ENCODE results near the gene PPP6R1. TPM values are rescaled to one million over a fixed set of nuclear protein-coding genes. Genes with fewer than 3 reads are reported as not detected.
A peak's percentile ranks its signal among the peaks of the same experiment; 100 is the strongest.

PPP6R1 gene
- total and polyA plus RNA-seq, 2 experiments from 2014 or later, result 37.1 to 76.0 TPM

GRCh38 chr19:55230329-55230728, 28.5 kb downstream of the PPP6R1 start:
- Histone ChIP-seq H3K9me2 (replicated peaks; ENCODE audit: insufficient read depth) (no peaks in the 10 kb centered on the region), H3K27ac (peak overlapping the region; percentile 97), H3K36me3 (replicated peaks; ENCODE audit: insufficient read depth, low read depth) (no peaks in the 10 kb centered on the region), H3K79me2 (peaks cover 21% of the 10 kb centered on the region), H3K4me3 (no peak overlapping the region), H3K9me3 (ENCODE audit: low read depth) (no peaks in the 10 kb centered on the region), H3K4me2 (no peak overlapping the region), H3K27me3 (no peaks in the 10 kb centered on the region), H3K4me1 (ENCODE audit: insufficient read depth) (peaks cover 19% of the 10 kb centered on the region), H2AFZ (no peak overlapping the region), H4K20me1 (ENCODE audit: insufficient read depth, poor library complexity, severe bottlenecking) (no peaks in the 10 kb centered on the region)
- 92% methylated on average over 7 of the region's 13 CpGs for WGBS (ENCODE audit: low lambda C conversion rate, missing lambda C conversion rate)
- no peak for DNase-seq (ENCODE audit: low spot score)
- no peak for TF ChIP-seq EZH2phosphoT487 (IDR thresholded peaks at IDR 0.05; ENCODE audit: low read depth, severe bottlenecking, unreplicated experiment)
- TF ChIP-seq, protein P1, sequence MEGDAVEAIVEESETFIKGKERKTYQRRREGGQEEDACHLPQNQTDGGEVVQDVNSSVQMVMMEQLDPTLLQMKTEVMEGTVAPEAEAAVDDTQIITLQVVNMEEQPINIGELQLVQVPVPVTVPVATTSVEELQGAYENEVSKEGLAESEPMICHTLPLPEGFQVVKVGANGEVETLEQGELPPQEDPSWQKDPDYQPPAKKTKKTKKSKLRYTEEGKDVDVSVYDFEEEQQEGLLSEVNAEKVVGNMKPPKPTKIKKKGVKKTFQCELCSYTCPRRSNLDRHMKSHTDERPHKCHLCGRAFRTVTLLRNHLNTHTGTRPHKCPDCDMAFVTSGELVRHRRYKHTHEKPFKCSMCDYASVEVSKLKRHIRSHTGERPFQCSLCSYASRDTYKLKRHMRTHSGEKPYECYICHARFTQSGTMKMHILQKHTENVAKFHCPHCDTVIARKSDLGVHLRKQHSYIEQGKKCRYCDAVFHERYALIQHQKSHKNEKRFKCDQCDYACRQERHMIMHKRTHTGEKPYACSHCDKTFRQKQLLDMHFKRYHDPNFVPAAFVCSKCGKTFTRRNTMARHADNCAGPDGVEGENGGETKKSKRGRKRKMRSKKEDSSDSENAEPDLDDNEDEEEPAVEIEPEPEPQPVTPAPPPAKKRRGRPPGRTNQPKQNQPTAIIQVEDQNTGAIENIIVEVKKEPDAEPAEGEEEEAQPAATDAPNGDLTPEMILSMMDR (IDR thresholded peaks at IDR 0.05; ENCODE audit: poor library complexity), result no peak
- no peak for TF ChIP-seq EZH2 (IDR thresholded peaks at IDR 0.05; ENCODE audit: borderline replicate concordance)

GRCh38 chr19:55229789-55230182, 29.0 kb downstream of the PPP6R1 start:
- no peaks in the 10 kb centered on the region for H3K36me3 ChIP-seq (replicated peaks; ENCODE audit: insufficient read depth, low read depth)
- H3K27ac ChIP-seq, result peak overlapping the region; percentile 97

DNA sequence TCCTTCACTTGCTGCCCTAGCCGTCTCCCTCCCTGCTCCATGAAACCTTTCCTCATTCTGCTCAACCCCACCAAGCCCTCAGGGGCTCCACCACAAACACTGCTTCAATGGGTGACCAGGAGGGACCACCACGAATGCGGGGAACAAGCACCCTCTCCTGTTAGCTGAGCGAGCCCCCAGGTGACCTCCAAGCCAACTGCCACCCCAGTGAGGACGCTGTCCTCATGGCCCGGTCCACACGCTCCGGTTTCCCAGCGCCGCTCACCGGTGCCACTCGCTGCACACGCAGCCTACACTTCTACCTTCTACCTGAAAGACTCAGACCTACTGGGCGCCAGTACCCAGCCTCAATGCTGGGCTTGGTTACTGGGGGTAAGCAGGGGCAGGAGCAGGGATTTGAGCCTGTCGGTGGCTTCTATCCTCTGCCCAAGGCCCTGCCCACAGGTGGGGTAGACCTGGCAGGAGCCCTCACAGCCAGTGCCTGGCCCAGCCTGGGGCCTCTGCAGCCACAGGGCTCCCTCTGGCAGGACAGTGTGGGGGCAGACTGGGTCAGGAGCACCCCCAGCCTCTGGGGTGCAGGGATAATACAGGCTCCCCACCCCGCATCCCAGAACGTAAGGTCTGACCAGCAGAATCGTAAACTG, 29.6 kb downstream of the PPP6R1 start:
- 89% methylated on average over 18 of the region's 18 CpGs for WGBS (ENCODE audit: low lambda C conversion rate, missing lambda C conversion rate)
- no peaks in the 10 kb centered on the region for H3K9me3 ChIP-seq (ENCODE audit: low read depth)
- no peak for DNase-seq (ENCODE audit: low spot score)
- no peak overlapping the region for H3K4me3 ChIP-seq
- peak overlapping the region; percentile 97 for H3K27ac ChIP-seq
- no peaks in the 10 kb centered on the region for H3K9me2 ChIP-seq (replicated peaks; ENCODE audit: insufficient read depth)
- H2AFZ ChIP-seq, result no peak overlapping the region
- H3K4me2 ChIP-seq, result peak overlapping the region; percentile 82
- H3K27me3 ChIP-seq, result no peaks in the 10 kb centered on the region
- TF ChIP-seq, protein P1 (IDR thresholded peaks at IDR 0.05; ENCODE audit: poor library complexity), result no peak
- TF ChIP-seq EZH2 (IDR thresholded peaks at IDR 0.05; ENCODE audit: borderline replicate concordance) (no peak), EZH2phosphoT487 (IDR thresholded peaks at IDR 0.05; ENCODE audit: low read depth, severe bottlenecking, unreplicated experiment) (no peak)
- no peaks in the 10 kb centered on the region for H3K36me3 ChIP-seq (replicated peaks; ENCODE audit: insufficient read depth, low read depth)
- peaks cover 19% of the 10 kb centered on the region for H3K4me1 ChIP-seq (ENCODE audit: insufficient read depth)
- peaks cover 21% of the 10 kb centered on the region for H3K79me2 ChIP-seq
- H4K20me1 ChIP-seq (ENCODE audit: insufficient read depth, poor library complexity, severe bottlenecking), result no peaks in the 10 kb centered on the region

More at GRCh38 chr19:55229789-55230182, 29.0 kb downstream of the PPP6R1 start:
- Histone ChIP-seq H4K20me1 (ENCODE audit: insufficient read depth, poor library complexity, severe bottlenecking) (no peaks in the 10 kb centered on the region), H2AFZ (no peak overlapping the region), H3K4me2 (no peak overlapping the region), H3K27me3 (no peaks in the 10 kb centered on the region), H3K79me2 (peaks cover 21% of the 10 kb centered on the region), H3K9me3 (ENCODE audit: low read depth) (no peaks in the 10 kb centered on the region), H3K4me3 (no peak overlapping the region), H3K9me2 (replicated peaks; ENCODE audit: insufficient read depth) (no peaks in the 10 kb centered on the region), H3K4me1 (ENCODE audit: insufficient read depth) (peaks cover 19% of the 10 kb centered on the region)
- 80% methylated on average over 17 of the region's 17 CpGs for WGBS (ENCODE audit: low lambda C conversion rate, missing lambda C conversion rate)
- TF ChIP-seq, protein P1 (IDR thresholded peaks at IDR 0.05; ENCODE audit: poor library complexity), result no peak
- no peak for TF ChIP-seq EZH2 (IDR thresholded peaks at IDR 0.05; ENCODE audit: borderline replicate concordance)
- no peak for TF ChIP-seq EZH2phosphoT487 (IDR thresholded peaks at IDR 0.05; ENCODE audit: low read depth, severe bottlenecking, unreplicated experiment)
- peak; percentile 42 for DNase-seq (ENCODE audit: low spot score)

Data from hepatocyte (in vitro differentiated cells).